Measurements from ENCODE around the gene CPNE5.

DNA sequence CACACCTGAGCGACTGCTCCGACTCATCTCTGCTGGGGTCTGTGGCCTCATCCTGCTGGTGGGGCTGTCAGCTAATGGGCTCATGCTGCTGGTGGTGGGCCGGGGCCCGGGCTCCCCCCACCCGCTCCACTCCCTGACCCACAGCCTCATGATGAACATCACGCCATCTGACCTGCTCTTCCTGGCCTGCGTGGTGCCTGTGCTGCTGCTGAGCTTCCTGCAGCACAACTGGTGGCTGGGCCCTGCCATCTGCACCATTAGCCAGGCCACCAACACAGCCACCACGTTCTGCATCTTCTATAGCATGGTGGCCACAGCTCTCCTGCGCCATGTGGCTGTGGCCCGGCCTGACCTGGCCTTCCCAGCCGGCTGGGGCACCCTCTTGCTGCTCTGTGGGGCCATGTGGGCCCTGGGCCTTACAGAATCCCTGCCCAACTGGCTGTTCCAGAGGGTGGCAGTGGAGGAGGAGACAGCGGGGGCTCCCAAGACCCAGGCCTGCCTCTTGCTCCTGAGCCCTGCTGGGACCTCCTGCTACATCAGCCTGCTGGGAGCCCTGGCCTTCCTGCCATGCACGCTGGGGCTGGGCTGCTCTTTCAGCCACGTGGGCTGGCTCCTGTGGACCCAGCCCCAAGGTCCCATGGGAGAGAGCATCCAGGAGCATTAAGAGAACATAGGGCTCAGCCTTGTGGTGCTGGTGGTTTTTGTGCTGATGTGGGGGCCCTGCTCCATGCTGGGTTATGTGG is 102.0 kb downstream of the CPNE5 start:
- TF ChIP-seq, protein P1, sequence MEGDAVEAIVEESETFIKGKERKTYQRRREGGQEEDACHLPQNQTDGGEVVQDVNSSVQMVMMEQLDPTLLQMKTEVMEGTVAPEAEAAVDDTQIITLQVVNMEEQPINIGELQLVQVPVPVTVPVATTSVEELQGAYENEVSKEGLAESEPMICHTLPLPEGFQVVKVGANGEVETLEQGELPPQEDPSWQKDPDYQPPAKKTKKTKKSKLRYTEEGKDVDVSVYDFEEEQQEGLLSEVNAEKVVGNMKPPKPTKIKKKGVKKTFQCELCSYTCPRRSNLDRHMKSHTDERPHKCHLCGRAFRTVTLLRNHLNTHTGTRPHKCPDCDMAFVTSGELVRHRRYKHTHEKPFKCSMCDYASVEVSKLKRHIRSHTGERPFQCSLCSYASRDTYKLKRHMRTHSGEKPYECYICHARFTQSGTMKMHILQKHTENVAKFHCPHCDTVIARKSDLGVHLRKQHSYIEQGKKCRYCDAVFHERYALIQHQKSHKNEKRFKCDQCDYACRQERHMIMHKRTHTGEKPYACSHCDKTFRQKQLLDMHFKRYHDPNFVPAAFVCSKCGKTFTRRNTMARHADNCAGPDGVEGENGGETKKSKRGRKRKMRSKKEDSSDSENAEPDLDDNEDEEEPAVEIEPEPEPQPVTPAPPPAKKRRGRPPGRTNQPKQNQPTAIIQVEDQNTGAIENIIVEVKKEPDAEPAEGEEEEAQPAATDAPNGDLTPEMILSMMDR (IDR thresholded peaks at IDR 0.05), result no peak
- TF ChIP-seq POLR2AphosphoS5 (IDR thresholded peaks at IDR 0.05), result no peak

Measured in sigmoid colon (tissue), 4 donors.